ENCODE data around the gene MYRFL.

The MYRFL gene

DNA sequence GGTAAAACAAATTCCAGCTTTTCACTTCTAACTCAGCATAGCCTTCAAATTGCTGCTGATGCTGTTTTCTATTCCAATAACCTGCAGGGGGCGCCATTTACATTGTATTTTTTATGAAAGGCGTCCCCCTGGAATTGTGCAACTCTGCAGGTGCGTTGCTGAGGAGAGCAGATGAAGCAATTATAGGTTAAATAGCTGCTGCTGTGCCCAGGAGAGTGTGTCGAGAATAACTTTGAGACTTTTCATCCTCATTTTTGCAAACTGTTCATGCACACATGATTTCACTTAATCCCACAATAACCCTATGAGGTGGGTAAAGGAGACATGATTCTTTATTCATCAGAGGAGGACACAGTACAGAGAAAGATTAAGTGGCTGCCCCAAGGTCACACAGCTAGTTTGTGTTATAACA lies 75.7 kb downstream of the MYRFL start:
- peak; percentile 69 to 74 for DNase-seq

DNA sequence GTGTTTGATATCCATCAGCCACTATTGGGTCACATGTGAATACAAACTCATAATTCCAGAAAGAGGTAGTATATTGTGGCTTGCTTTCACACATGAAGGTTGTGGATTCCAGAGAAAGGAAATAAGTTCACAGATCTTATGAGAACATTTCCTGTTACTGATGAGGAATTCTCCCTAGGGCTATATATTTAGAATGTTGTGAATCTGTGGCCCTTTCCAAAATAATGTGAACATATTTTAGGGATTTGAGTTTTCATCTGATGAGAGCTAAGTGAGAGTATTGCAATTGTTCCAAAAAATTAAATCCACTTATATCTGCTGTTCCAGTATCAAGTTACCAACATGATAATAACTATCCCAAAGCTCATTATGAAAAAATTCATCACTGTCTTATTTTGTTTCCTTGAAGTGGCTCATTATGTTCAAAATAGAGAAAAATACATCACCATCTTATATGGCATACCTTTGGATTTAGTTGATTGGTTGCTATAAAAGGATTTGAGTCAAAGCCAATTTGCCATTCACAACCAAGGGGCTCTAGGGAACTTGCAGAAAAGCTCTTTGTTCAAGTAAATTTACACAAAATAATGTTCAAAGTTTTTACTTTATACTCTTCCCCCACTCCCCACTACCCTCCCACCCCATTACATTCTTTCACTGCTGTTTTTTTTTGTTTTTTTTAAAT lies 76.3 kb downstream of the MYRFL start:
- DNase-seq: no peak

DNA sequence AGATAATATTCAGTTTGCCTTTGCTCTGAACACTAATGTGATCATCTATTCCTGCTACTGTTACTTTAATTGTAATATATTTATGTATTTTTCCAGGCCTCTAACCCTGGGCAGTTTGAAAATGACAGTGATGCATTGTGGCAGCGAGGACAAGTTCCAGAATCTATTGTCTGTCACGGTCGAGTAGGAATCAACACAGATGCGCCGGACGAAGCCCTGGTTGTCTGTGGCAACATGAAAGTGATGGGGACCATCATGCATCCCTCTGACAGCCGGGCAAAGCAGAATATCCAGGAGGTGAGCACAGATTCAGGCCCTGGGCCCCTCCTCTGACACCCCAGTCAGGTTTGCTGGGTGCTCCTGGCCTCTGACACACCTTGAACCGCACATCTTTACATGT lies 78.5 kb downstream of the MYRFL start:
- no peak for DNase-seq

DNA sequence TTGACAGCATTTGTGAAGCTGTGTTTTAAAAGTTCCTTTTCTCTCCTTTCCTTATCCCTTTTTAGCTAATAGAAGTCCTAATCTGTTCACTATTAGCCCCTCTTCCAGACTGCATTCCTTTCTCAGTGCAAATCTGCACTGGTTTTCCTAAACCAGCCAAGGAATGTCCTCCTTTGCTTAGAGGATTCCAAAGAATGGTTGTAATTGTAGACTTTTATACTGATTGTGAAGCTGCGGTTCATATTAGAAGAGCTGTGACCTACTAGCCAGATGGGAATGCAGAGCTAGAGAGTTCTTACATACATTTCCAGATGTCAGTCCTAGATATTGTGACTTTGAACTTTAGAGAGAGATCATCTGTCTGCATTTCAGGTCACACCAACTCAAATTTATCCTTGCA lies 79.8 kb downstream of the MYRFL start:
- DNase-seq: no peak

DNA sequence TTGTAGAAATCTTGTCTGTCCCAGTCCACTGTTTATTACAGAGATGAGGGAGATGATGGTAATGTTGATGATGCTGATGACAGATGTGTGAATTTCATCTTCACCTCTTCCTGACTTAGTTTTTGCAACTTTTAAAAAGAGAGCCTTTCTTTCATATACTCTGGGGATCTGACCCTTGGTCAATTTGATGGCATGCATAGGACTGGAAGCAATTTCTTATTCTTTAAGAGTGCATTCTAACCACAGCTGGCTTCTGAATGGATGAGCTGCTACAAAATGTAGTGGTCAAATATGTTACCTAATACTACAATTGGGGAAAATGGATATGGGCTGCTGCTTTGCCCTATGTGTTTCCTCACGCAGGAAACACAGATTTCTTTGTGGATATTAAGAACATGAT lies 80.8 kb downstream of the MYRFL start:
- no peak for DNase-seq

DNA sequence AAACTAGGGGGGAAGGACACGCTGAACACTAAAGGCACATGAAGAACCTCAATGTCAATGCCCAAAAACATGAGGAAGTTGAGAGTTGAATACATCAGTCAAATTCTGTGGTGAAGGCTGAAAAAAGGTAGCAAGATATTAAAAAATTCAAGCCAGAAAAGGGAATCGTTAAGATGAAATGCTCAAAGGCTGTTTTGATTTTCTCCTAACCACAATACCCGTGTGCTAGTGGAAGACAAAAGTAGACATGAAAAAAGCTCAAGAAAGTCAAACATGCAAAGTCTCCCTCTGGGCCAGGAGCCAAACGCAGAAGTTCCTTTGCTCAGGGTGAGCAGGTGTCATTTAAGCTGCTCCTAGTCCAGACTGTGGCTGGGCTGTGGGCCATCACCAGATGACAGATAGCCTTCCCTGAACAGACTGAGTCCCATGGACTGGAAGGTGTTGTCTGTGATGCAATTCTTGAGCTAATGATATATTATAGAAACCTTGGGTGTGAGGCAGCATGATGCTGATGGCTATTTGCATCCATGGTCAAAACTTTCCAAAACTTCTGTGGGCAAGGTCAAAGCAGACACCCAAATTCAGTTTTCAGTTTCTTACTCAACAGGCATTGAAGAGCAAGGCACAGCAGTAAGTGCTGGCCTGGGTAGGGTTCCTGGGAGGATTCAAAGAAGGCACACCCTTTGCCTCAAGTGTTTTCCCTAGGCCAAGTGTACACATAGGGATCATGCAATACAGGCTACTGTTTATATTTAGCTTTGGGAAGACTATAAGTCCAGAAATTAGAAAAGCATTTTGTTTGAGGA lies 81.6 kb downstream of the MYRFL start:
- no peak for DNase-seq

DNA sequence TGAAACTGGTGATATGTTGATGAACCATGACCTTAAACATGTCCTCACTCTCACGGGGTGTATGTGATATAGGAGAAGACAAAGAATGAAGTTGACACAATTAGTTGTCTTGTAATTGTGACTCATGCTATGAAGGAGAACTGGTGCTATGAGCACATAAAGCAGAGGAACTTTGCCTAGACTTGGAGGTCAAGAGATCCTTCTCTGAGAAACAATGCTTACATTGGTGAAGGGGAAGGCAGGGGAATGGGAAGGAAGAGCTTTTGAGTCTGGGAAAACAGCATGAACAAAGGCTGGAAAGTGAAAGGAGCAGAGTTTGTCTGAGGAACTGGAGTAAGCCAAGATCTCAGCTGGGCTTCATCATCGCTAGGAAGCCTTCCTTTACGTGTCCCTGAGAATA lies 83.2 kb downstream of the MYRFL start:
- no peak for DNase-seq

DNA sequence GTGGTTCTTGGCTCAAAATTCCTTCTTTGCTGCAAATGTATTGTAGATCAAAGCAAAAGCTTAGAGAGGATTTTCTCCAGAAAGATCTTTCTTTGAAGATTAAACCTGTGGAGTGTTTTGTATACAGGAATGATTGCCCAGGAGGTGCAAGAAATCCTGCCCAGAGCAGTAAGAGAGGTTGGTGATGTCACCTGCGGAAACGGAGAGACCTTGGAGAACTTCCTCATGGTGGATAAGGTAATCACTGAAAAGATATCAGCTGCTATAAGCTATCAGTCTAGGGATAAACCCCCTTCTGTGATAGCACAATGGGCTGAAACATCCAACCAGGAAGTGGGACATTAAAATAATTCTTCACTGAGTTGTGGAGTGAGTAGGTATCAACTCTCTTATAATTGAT lies 85.7 kb downstream of the MYRFL start:
- DNase-seq: no peak

DNA sequence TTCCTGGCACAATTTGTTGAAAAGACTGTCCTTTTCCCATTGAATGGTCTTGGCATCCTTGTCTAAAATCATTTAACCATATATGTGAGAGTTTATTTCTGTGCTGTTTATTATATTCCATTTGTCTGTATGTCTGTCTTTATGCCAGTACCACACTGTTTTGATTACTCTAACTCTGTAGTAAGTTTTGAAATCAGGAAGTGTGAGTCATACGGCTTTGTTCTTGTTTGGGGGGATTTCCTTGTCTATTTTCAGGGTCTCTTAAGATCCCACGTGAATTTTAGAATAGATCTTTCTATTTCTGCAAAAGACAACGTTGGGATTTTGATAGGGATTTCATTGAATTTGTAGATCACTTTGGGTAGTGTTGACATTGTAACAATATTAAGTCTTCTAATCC lies 88.5 kb downstream of the MYRFL start:
- no peak for DNase-seq

DNA sequence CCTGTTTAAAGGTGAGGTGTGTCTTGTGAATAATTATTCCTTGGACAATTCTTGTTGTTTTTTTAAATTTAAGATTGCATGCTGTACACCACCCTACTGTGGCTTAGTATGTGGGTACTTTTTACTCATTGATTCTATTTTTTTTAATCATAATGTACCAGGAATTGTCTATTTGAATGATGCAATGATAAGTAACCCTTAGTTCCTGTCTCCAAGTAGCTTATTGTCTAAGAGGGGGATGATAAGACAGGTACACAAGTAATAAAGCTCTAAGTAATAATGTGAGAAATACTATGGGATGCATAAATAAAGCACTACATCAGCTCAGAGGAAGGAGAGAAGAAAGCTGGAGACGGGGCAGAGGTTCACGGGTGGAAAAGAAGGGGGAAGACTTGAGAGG lies 90.9 kb downstream of the MYRFL start:
- no peak for DNase-seq

DNA sequence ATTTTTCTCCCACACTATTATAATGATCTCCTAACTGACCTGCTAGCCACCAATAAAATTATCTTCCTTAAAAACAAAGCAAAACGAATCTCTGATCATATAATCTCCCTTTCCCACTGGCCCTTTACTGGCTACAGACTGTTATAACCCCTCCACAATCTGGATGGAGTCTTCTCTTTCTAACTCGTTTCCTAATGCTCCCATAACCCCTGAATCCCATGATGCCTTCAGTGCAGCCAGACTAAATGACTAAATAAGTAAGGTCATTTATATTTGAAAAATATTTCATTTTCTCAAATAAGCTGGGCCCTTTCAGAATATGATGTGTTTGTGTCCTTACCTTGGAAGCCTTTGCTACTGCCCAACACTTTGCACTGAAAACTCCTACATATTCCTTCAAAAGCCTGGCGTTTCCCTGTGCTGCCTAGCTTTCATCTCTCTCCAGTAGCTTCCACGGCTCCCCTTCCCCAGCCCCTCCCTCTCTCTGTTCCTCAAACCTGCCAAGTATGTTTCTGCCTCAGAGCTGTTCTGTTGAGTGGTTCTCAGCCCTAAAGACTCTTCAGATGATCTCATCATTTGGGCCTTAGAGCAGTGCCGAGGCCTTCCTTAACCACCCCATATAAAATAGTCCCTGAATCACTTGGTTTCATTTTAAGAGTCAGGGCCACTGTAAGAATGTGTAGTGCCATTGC lies 91.7 kb downstream of the MYRFL start:
- DNase-seq: no peak

DNA sequence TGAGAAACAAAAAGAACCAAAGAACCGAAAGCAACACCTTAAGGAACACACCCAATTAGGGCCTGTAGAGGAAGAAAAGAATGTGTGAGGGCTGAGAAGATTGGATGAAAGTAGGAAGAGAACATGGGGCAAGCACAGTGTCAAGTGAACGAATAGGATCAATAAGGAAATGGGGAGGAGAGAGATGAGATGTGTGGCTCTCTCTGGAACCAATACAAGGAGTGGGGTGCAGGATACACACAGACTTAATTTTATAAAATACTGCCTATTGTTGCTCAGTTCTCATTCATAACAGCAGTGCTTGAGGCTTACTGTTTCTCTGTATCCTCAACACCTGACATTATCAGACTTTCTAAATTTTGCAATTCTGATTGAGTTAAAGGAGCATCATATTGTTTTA lies 93.3 kb downstream of the MYRFL start:
- DNase-seq: no peak

DNA sequence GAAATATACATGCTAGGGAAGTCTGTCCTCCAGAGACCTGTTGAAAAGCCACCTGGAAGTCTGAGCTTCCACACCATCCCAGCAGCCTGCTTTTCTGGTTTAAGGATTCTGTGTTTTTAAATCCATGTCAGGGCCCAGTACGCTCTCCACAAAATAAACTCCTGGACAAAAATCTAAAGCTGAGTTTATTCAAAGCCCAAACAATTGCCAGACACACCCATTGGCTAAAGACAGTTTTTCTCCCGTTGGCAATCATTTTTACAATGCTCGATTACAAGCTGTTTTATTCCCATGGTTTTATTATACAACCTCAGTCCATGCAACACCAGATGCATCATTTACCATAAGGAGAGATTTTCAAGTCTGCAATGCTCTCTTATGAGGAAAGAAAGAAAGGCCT lies 94.5 kb downstream of the MYRFL start:
- no peak for DNase-seq

DNA sequence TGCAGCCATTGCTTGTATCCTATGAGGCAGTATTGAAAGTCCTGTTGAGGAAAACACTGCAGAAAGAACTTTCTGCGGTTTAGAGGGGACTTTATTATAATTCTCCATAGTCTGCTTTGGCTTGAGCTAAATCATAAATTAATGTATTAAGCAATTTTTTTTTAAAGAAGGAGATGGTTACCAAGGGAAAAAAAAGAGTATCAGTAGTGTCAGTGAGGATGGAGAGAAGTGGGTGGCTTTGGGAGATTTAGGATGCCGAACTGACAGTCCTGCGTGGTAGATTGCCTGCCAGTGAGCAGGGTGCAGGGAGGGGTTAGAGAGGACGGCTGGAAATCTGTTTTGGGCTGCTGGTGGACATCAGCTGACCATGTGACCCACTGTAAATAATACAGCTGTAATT lies 96.8 kb downstream of the MYRFL start:
- no peak for DNase-seq

DNA sequence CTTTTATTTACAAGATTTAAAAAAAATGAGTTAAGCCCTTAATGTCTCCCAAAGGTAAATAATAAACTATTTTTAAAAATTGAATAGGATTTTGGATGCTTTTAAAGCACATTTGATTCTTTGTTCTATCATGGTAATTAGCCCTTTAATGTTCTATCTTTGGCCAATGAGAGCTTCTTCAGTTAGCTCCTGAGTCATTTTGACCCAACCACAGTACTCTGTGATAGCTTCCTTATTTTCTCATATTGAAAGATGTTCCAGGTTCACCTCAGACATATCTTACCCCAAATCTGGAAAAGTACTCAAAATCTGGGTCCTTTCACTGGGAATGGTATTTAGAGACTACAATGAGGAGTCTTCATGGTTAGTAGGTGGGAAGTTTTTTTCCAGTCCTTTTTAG lies 98.0 kb downstream of the MYRFL start:
- no peak for DNase-seq

DNA sequence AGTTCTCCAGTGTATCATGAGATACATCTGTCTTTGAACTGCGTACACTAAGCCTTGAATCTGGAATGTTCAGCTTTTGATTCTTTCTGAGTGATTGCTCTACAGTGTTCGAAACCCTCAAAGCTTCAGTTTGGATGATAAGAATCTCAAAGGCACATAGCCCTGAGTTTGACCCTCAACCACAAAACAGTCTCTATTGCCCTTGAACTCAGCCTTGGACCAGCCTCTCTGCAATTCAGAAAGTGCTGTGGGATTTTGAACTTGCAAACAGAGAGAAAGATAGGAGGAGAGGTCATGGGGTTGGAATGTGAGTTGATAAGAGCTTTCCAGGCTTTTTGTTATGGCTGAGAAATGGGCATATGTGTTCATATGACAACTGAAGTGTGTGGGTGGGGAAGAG lies 100.3 kb downstream of the MYRFL start:
- DNase-seq: no peak

DNA sequence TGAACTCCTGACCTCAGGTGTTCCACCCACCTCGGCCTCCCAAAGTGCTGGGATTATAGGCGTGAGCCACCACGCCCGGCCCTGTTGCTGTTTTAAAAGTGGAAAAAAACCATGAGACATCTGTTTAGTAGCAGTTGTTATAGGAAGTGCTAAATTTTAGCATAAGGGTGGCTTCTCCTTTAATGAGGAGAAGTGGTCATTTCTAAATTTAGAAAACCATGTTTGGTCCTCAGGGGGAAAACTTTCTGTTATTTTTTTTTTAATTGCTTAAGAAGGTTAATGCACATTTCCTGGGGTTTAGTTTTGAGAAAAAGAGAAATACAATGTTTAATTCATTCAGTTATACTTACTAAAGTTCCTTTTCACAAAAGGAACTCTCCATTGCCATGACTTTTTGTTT lies 102.1 kb downstream of the MYRFL start:
- no peak for DNase-seq

DNA sequence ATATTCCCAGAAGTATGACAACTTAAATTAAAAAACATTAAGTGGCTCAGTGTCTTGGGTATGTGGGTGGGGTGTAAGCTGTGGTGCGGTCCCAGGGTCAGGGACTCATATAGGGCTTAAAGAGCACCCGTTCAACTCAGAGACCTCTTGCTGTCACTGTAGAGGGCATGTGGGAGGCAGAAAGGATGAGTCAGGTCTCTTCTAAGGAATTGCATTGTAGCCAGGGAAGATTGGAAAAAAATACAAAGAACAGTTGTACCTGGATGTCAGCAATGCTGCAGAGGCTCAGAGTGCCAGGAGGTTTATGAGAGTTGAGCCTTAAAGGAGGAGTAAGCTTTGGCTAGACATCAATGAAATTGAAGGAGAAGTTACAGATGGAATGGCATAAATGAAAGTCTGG lies 104.1 kb downstream of the MYRFL start:
- DNase-seq: no peak

DNA sequence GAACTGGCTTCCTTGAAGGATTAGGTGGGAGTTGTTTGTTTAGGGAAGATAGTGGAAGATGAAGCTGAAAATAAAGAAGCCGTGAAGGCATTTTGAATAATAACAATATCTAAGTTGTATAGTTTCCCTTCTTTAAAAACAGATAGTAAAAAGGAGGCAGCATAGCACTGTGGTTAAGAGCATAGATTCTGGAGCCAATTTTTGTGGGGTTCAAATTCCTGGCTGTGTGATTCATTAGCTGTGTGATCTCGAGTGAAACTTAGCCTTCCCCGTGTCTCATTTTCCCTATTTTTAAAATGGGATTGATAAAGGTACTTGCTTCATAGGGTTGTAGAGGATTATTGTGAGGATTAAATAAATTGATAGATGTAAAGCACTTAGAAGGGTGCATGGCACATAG lies 104.5 kb downstream of the MYRFL start:
- DNase-seq: no peak

DNA sequence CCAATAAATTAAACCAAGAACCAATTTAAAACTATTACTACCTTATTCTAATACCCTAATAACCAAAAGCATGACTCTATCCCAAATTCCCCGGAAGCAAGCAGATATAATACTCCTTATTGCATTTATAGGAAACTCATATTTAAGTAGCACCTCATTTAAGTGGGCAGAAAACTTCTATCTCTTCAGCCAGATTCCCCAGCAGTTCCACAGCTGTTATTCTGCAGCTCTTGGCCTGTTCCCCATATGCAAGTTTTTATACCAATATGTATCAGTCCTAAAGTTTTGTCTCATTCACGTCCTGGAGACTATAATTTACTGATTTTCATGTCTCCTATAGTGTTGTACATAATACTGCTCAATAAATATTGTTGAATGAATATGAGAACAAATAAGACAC lies 106.5 kb downstream of the MYRFL start:
- DNase-seq: no peak

DNA sequence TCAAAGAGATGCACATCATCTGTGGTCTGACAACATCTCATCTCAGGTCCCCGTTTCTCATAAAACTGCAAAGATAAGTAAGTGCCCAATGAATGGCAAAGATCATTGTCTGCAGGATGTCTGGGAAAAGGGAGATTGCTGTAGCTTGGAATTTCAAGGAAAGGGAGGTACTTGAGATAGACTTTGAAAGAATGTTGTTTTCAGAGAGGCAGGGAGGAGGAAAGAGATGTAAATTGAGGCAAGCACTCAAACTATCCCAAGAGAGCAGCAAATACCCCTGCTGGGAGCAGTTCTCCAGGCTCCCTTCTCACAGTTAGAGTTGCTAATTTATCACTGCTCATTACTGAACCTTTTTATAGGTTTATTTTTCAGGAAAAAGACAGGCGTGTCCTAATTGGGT lies 107.1 kb downstream of the MYRFL start:
- no peak for DNase-seq

DNA sequence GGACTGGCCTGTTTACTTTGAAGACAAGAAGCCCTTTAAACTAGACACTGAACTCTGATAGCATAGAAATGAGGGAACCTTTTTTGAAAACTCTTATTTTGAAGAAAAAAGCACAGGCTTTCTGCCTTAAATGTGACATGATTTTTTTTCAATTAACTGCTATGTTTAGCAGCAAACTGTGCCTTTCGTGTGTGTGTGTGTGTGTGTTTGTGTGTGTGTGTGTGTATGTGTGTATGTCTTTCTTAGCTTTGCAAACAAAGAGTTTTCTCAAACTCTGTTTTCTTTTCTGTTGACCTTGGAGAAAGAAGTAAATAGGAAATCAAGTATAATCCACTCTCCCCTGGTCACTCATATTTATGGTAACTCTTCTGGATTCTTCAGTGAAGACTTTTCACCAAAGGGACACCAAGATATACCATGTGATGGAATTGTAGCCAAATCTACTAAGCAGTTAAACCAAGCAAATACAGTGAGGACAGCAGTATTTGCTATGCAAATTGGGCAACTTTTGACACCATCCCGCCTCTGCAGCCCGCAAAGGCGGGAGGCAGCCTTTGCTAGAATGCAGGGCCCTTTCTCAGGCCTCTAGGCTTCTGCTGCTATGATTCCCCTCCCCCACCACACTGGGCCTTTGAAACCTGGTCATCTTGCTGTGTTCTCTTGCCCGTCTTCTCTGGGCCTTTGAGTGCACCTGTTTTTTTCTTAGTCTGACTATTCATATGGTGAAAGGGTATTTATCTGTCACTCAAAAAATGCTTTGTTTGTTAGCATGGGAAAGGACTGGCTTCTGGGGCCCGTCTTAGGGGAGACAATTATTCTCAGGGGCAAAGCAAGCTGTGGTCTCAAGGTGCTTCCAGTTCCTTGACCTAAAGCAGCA lies 107.9 kb downstream of the MYRFL start:
- DNase-seq: no peak

DNA sequence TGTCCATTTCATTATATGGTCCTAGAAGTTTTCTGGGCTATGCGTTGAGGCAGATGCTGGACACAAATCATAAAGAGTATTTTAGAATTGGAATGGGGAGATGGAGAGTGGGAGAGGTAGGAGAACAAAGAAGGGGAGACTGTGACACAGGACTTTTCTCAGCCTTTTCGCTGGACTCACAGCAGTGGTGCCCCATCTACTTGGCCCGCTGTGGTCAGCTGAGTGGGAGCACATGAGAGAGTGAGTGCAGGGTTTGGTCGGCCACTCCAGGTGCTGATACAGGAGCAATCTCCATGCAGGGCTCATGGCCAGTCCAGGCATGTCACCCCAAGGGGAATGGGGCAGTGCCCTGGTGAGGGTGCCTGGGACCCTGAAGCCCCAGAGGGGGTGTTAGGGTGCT lies 109.0 kb downstream of the MYRFL start:
- no peak for DNase-seq

Data from stimulated activated CD4-positive, alpha-beta T cell treated with anti-CD3 and anti-CD28 coated beads, Interleukin-2, amount 100 ng/mL, for 24 hours (primary cell).